GM19324 (cell line): ENCODE measurements around the gene DPM2.

Experiments used
- ATAC-seq: cut with Tn5 transposase; IDR thresholded peaks from one replicate; pipeline ENCODE4 v1.9.1; 2021; ENCODE audit warnings: mild to moderate bottlenecking, moderate library complexity; ENCODE audit not compliant: unreplicated experiment, low FRiP score

DPM2 gene

GRCh38 chr9:127958728-127959127 lies 21.1 kb upstream of the DPM2 start:
- no peak for ATAC-seq

GRCh38 chr9:127955294-127956015 lies 17.8 kb upstream of the DPM2 start:
- no peak for ATAC-seq

GRCh38 chr9:127954831-127955293 lies 17.2 kb upstream of the DPM2 start:
- no peak for ATAC-seq

- ATAC-seq, result no peak
Measured at GRCh38 chr9:127953768-127954505, 16.3 kb upstream of the DPM2 start.

- ATAC-seq, result no peak
Measured at GRCh38 chr9:127953154-127953553, 15.5 kb upstream of the DPM2 start.

- ATAC-seq, result no peak
Measured at GRCh38 chr9:127950513-127951289, 13.0 kb upstream of the DPM2 start.

GRCh38 chr9:127949827-127950512 lies 12.3 kb upstream of the DPM2 start:
- ATAC-seq, result no peak

GRCh38 chr9:127947841-127948710 lies 10.4 kb upstream of the DPM2 start:
- no peak for ATAC-seq

GRCh38 chr9:127946728-127947127 lies 9.1 kb upstream of the DPM2 start:
- no peak for ATAC-seq

GRCh38 chr9:127945942-127946341 lies 8.3 kb upstream of the DPM2 start:
- no peak for ATAC-seq

GRCh38 chr9:127945338-127945737 lies 7.7 kb upstream of the DPM2 start:
- ATAC-seq, result no peak

- ATAC-seq, result no peak
Measured at GRCh38 chr9:127944586-127945218, 7.0 kb upstream of the DPM2 start.

- no peak for ATAC-seq
Measured at GRCh38 chr9:127943731-127944144, 6.1 kb upstream of the DPM2 start.

- no peak for ATAC-seq
Measured at GRCh38 chr9:127943011-127943662, 5.5 kb upstream of the DPM2 start.

GRCh38 chr9:127942216-127943010 lies 4.8 kb upstream of the DPM2 start:
- no peak for ATAC-seq

GRCh38 chr9:127941961-127942215 lies 4.2 kb upstream of the DPM2 start:
- ATAC-seq, result no peak

GRCh38 chr9:127941062-127941960 lies 3.7 kb upstream of the DPM2 start:
- no peak for ATAC-seq
